GM21825 (cell line): ENCODE results near the gene NTM.

Experiments used
- ATAC-seq: cut with Tn5 transposase; IDR thresholded peaks from one replicate; pipeline ENCODE4 v1.9.1; 2021; ENCODE audit warnings: mild to moderate bottlenecking, moderate library complexity; ENCODE audit not compliant: unreplicated experiment

Gene NTM

GRCh38 chr11:132257871-132258270 is 887.5 kb downstream of the NTM start:
- no peak for ATAC-seq

- ATAC-seq, result no peak
Observed at GRCh38 chr11:132258875-132259274, 888.5 kb downstream of the NTM start.

GRCh38 chr11:132260636-132261035 is 890.2 kb downstream of the NTM start:
- no peak for ATAC-seq

GRCh38 chr11:132263241-132263640 is 892.8 kb downstream of the NTM start:
- ATAC-seq, result no peak

GRCh38 chr11:132263875-132264274 is 893.5 kb downstream of the NTM start:
- ATAC-seq, result no peak

GRCh38 chr11:132264616-132265015 is 894.2 kb downstream of the NTM start:
- no peak for ATAC-seq

- ATAC-seq, result no peak
Observed at GRCh38 chr11:132278801-132279574, 908.6 kb downstream of the NTM start.

- ATAC-seq, result no peak
Observed at GRCh38 chr11:132284048-132284447, 913.6 kb downstream of the NTM start.

GRCh38 chr11:132284611-132285010 is 914.2 kb downstream of the NTM start:
- no peak for ATAC-seq

GRCh38 chr11:132285631-132286030 is 915.2 kb downstream of the NTM start:
- ATAC-seq, result no peak

GRCh38 chr11:132286106-132286505 is 915.7 kb downstream of the NTM start:
- ATAC-seq, result no peak

GRCh38 chr11:132288036-132288435 is 917.6 kb downstream of the NTM start:
- no peak for ATAC-seq

- ATAC-seq, result no peak
Observed at GRCh38 chr11:132289590-132290256, 919.3 kb downstream of the NTM start.

GRCh38 chr11:132293586-132293985 is 923.2 kb downstream of the NTM start:
- no peak for ATAC-seq

GRCh38 chr11:132296946-132297610 is 926.7 kb downstream of the NTM start:
- ATAC-seq, result no peak

- no peak for ATAC-seq
Observed at GRCh38 chr11:132298357-132298756, 927.9 kb downstream of the NTM start.

GRCh38 chr11:132300283-132300682 is 929.9 kb downstream of the NTM start:
- ATAC-seq, result no peak

- ATAC-seq, result no peak
Observed at GRCh38 chr11:132301465-132301864, 931.0 kb downstream of the NTM start.

- no peak for ATAC-seq
Observed at GRCh38 chr11:132301900-132302299, 931.5 kb downstream of the NTM start.

GRCh38 chr11:132307309-132308020 is 937.0 kb downstream of the NTM start:
- no peak for ATAC-seq
